GM18511 (cell line): Measurements from ENCODE around the gene WNT3.
"Not testable (repeated sequence)": the region's sequence is repeated elsewhere in the genome, so short reads cannot be mapped to it uniquely, and the experiment has no call there.

Experiments
- ATAC-seq: cut with Tn5 transposase; IDR thresholded peaks from one replicate; pipeline ENCODE4 v1.9.1; 2021; ENCODE audit warnings: mild to moderate bottlenecking, moderate library complexity; ENCODE audit not compliant: unreplicated experiment

WNT3 gene

GRCh38 chr17:46769531-46770438, 48.7 kb downstream of the WNT3 start:
- ATAC-seq: no peak

- not testable (repeated sequence) for ATAC-seq
Measured at GRCh38 chr17:46768896-46769295, 49.6 kb downstream of the WNT3 start.

- no peak for ATAC-seq
Measured at GRCh38 chr17:46768540-46768870, 50.0 kb downstream of the WNT3 start.

GRCh38 chr17:46766493-46767491, 51.7 kb downstream of the WNT3 start:
- ATAC-seq: no peak

GRCh38 chr17:46765453-46765852, 53.0 kb downstream of the WNT3 start:
- ATAC-seq: no peak

- ATAC-seq: no peak
Measured at GRCh38 chr17:46764709-46765401, 53.6 kb downstream of the WNT3 start.

GRCh38 chr17:46764000-46764708, 54.3 kb downstream of the WNT3 start:
- no peak for ATAC-seq

GRCh38 chr17:46763416-46763815, 55.1 kb downstream of the WNT3 start:
- no peak for ATAC-seq

GRCh38 chr17:46759141-46759540, 59.4 kb downstream of the WNT3 start:
- ATAC-seq: no peak

GRCh38 chr17:46758614-46759013, 59.9 kb downstream of the WNT3 start:
- ATAC-seq: no peak

- not testable (repeated sequence) for ATAC-seq
Measured at GRCh38 chr17:46757588-46757987, 60.9 kb downstream of the WNT3 start.

- no peak for ATAC-seq
Measured at GRCh38 chr17:46756861-46757260, 61.6 kb downstream of the WNT3 start.

GRCh38 chr17:46756081-46756735, 62.3 kb downstream of the WNT3 start:
- no peak for ATAC-seq

- no peak for ATAC-seq
Measured at GRCh38 chr17:46753776-46754175, 64.7 kb downstream of the WNT3 start.

GRCh38 chr17:46751425-46751824, 67.1 kb downstream of the WNT3 start:
- no peak for ATAC-seq

- no peak for ATAC-seq
Measured at GRCh38 chr17:46745376-46745775, 73.1 kb downstream of the WNT3 start.

GRCh38 chr17:46744441-46744840, 74.1 kb downstream of the WNT3 start:
- ATAC-seq: no peak

- ATAC-seq: no peak
Measured at GRCh38 chr17:46742565-46743270, 75.8 kb downstream of the WNT3 start.

- no peak for ATAC-seq
Measured at GRCh38 chr17:46741122-46741730, 77.3 kb downstream of the WNT3 start.
